ENCODE data around the gene RSRC1. TPM values are rescaled to one million over a fixed set of nuclear protein-coding genes. Genes with fewer than 3 reads are reported as not detected.
"Not testable (repeated sequence)": the region's sequence is repeated elsewhere in the genome, so short reads cannot be mapped to it uniquely, and the experiment has no call there.

The RSRC1 gene
- total RNA-seq, 1 donor from 2014 or later: 28.5 TPM

DNA sequence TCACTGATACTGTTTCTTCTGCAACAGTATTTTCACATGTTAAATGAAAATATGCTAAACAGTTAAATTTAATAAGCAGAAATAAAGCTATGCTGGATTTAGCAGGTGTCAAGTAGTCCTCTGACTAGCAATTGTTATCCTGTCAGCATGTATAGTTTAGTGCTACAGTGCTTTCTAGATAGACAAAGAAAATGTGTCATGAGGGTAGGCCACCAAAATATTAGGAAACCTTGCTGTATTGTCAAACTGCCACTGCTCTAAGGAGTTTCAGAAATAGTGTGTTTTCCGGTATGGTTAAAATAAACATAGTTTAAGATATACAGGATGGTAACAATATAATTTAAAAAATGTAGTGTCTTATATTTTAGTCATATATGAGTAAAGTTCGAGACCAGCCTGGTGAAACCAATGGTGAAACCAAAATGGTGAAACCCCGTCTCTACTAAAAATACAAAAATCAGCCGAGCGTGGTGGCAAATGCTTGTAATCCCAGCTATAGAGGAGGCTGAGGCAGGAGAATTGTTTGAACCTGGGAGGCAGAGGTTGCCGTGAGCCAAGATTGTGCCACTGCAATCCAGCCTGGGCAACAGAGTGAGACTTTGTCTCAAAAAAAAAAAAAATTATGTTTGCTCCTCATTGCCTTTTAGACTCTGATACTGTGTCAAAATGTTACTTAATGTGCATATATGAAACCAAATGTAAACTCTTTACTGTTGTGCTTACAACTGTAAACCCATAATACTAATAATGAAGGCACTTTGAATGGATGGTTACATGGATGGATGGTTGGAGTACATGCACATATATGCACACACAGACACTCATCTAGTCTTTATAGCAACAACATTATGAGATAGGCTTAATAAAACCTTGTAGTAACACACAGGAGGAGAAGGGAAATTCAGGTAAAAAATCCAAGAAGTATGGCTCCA is 204.8 kb downstream of the RSRC1 start:
- TF ChIP-seq EZH2 (IDR thresholded peaks at IDR 0.05; ENCODE audit: insufficient read depth, low read length): no peak
- TF ChIP-seq, protein P1, sequence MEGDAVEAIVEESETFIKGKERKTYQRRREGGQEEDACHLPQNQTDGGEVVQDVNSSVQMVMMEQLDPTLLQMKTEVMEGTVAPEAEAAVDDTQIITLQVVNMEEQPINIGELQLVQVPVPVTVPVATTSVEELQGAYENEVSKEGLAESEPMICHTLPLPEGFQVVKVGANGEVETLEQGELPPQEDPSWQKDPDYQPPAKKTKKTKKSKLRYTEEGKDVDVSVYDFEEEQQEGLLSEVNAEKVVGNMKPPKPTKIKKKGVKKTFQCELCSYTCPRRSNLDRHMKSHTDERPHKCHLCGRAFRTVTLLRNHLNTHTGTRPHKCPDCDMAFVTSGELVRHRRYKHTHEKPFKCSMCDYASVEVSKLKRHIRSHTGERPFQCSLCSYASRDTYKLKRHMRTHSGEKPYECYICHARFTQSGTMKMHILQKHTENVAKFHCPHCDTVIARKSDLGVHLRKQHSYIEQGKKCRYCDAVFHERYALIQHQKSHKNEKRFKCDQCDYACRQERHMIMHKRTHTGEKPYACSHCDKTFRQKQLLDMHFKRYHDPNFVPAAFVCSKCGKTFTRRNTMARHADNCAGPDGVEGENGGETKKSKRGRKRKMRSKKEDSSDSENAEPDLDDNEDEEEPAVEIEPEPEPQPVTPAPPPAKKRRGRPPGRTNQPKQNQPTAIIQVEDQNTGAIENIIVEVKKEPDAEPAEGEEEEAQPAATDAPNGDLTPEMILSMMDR (IDR thresholded peaks at IDR 0.05; ENCODE audit: insufficient read depth, low read depth, low read length): no peak

DNA sequence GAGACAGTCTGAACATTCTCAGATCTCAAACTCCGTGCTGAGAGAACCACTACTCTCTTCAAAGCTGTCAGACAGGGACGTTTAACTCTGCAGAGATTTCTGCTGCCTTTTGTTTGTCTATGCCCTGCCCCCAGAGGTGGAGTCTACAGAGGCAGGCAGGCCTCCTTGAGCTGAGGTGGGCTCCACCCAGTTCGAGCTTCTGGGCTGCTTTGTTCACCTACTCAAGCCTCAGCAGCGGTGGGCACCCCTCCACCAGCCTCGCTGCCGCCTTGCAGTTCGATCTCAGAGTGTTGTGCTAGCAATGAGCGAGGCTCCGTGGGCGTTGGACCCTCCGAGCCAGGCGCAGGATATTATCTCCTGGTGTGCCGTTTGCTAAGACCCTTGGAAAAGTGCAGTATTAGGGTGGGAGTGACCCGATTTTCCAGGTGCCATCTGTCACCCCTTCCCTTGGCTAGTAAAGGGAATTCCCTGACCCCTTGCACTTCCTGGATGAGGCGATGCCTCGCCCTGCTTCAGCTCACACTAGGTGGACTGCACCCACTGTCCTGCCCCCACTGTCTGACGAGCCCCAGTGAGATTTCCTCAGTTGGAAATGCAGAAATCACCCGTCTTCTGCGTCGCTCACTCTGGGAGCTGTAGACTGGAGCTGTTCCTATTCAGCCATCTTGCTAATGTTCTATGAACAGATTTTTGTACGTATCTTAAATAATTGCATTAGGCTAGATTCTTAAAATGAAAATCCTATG is 220.0 kb downstream of the RSRC1 start:
- H3K36me3 Mint-ChIP-seq (ENCODE audit: low read depth, unreplicated experiment); H3K27ac Mint-ChIP-seq (ENCODE audit: unreplicated experiment); H3K4me1 Mint-ChIP-seq (ENCODE audit: low read depth, unreplicated experiment); H3K27me3 Mint-ChIP-seq (ENCODE audit: low read depth, unreplicated experiment); FAIRE-seq; H3K4me3 Mint-ChIP-seq (ENCODE audit: unreplicated experiment); DNase-seq (ENCODE audit: low read depth); H3K27me3 ChIP-seq (ENCODE audit: insufficient read depth, low read length); H3K27ac ChIP-seq (ENCODE audit: low read depth, low read length); H3K79me2 ChIP-seq (ENCODE audit: insufficient read depth, low read length); H3K9me3 ChIP-seq (ENCODE audit: insufficient read depth, low read depth, low read length); H3K9me3 Mint-ChIP-seq (ENCODE audit: unreplicated experiment); H2AFZ ChIP-seq (ENCODE audit: low read depth, low read length); H3K4me1 ChIP-seq (ENCODE audit: insufficient read depth, low read length); H4K20me1 ChIP-seq (ENCODE audit: insufficient read depth, low read length); H3K36me3 ChIP-seq (ENCODE audit: insufficient read depth, low read length): not testable (repeated sequence)
- peak overlapping the region; percentile 69 for H3K4me2 ChIP-seq (ENCODE audit: low read length)
- peak overlapping the region; percentile 43 for H3K9ac ChIP-seq (ENCODE audit: low read length)
- peak overlapping the region; percentile 37 for H3K4me3 ChIP-seq (ENCODE audit: insufficient read depth, low read depth, low read length)

More for the DNA sequence above, 204.8 kb downstream of the RSRC1 start:
- Mint-ChIP-seq H3K4me3 (ENCODE audit: unreplicated experiment) (no peak overlapping the region), H3K27me3 (ENCODE audit: low read depth, unreplicated experiment) (no peaks in the 10 kb centered on the region), H3K27ac (ENCODE audit: unreplicated experiment) (no peak overlapping the region), H3K36me3 (ENCODE audit: low read depth, unreplicated experiment) (peaks cover 2% of the 10 kb centered on the region), H3K9me3 (ENCODE audit: unreplicated experiment) (no peaks in the 10 kb centered on the region), H3K4me1 (ENCODE audit: low read depth, unreplicated experiment) (no peaks in the 10 kb centered on the region)
- no peaks in the 10 kb centered on the region for H3K9me3 ChIP-seq (ENCODE audit: insufficient read depth, low read depth, low read length)
- H3K79me2 ChIP-seq (ENCODE audit: insufficient read depth, low read length): no peaks in the 10 kb centered on the region
- no peaks in the 10 kb centered on the region for H3K36me3 ChIP-seq (ENCODE audit: insufficient read depth, low read length)
- DNase-seq (ENCODE audit: low read depth) (no peak), FAIRE-seq (no peak)
- H4K20me1 ChIP-seq (ENCODE audit: insufficient read depth, low read length): no peaks in the 10 kb centered on the region
- no peaks in the 10 kb centered on the region for H3K27me3 ChIP-seq (ENCODE audit: insufficient read depth, low read length)
- H3K4me2 ChIP-seq (ENCODE audit: low read length): no peak overlapping the region
- no peaks in the 10 kb centered on the region for H3K4me1 ChIP-seq (ENCODE audit: insufficient read depth, low read length)
- H2AFZ ChIP-seq (ENCODE audit: low read depth, low read length): no peak overlapping the region
- H3K9ac ChIP-seq (ENCODE audit: low read length): no peak overlapping the region
- no peak overlapping the region for H3K4me3 ChIP-seq (ENCODE audit: insufficient read depth, low read depth, low read length)
- H3K27ac ChIP-seq (ENCODE audit: low read depth, low read length): no peak overlapping the region

DNA sequence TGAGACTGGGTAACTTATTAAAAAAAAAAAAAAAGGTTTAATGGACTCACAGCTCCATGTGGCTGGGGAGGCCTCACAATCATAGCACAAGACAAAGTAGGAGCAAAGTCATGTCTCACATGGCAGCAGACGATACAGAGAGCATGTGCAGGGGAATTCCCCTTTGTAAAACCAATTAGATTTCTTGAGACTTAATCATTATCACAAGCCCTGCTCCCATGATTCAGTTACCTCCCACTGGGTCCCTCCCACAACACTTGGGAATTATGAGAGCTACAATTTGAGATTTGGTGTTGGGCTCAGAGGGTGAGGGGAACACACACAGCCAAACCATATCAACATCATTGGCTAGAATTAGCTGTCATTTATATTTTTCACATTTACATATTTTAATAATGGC is 221.0 kb downstream of the RSRC1 start:
- DNase-seq (ENCODE audit: low read depth): peak; percentile 16
- H3K27me3 ChIP-seq (ENCODE audit: insufficient read depth, low read length): no peaks in the 10 kb centered on the region
- H3K4me1 Mint-ChIP-seq (ENCODE audit: low read depth, unreplicated experiment): peaks cover 1% of the 10 kb centered on the region
- no peaks in the 10 kb centered on the region for H3K27me3 Mint-ChIP-seq (ENCODE audit: low read depth, unreplicated experiment)
- H3K4me1 ChIP-seq (ENCODE audit: insufficient read depth, low read length): no peaks in the 10 kb centered on the region
- H3K4me3 Mint-ChIP-seq (ENCODE audit: unreplicated experiment): no peak overlapping the region
- no peaks in the 10 kb centered on the region for H3K79me2 ChIP-seq (ENCODE audit: insufficient read depth, low read length)
- H3K27ac ChIP-seq (ENCODE audit: low read depth, low read length): no peak overlapping the region
- no peak overlapping the region for H3K4me2 ChIP-seq (ENCODE audit: low read length)
- no peaks in the 10 kb centered on the region for H3K36me3 Mint-ChIP-seq (ENCODE audit: low read depth, unreplicated experiment)
- no peak for FAIRE-seq
- no peak overlapping the region for H3K4me3 ChIP-seq (ENCODE audit: insufficient read depth, low read depth, low read length)
- H4K20me1 ChIP-seq (ENCODE audit: insufficient read depth, low read length): no peaks in the 10 kb centered on the region
- no peak for TF ChIP-seq EZH2 (IDR thresholded peaks at IDR 0.05; ENCODE audit: insufficient read depth, low read length)
- TF ChIP-seq, protein P1 (IDR thresholded peaks at IDR 0.05; ENCODE audit: insufficient read depth, low read depth, low read length): no peak
- no peak overlapping the region for H3K9ac ChIP-seq (ENCODE audit: low read length)
- H3K36me3 ChIP-seq (ENCODE audit: insufficient read depth, low read length): no peaks in the 10 kb centered on the region
- H3K9me3 ChIP-seq (ENCODE audit: insufficient read depth, low read depth, low read length): no peaks in the 10 kb centered on the region
- no peaks in the 10 kb centered on the region for H3K9me3 Mint-ChIP-seq (ENCODE audit: unreplicated experiment)
- peak overlapping the region; percentile 24 for H3K27ac Mint-ChIP-seq (ENCODE audit: unreplicated experiment)
- H2AFZ ChIP-seq (ENCODE audit: low read depth, low read length): no peak overlapping the region

Data from astrocyte (in vitro differentiated cells and primary cell).